H1 (cell line): ENCODE data around the gene SLC35F1.
"Not testable (repeated sequence)": the region's sequence is repeated elsewhere in the genome, so short reads cannot be mapped to it uniquely, and the experiment has no call there.

ENCODE experiments used
- CTCF ChIP-seq, 3 experiments: IDR thresholded peaks; 1 replicate in 2 of 3; 2 replicates in 1 of 3; pipeline versions ENCODE4 v1.5.1 to v1.6.1; 2011; ENCODE audit warnings: low read length in 3 of 3, mild to moderate bottlenecking in 3 of 3, inconsistent platforms in 2 of 3, low read depth in 1 of 3, moderate library complexity in 1 of 3; ENCODE audit not compliant: insufficient read depth in 1 of 3; ENCODE audit errors: control extremely low read depth in 1 of 3
- JUND ChIP-seq: IDR thresholded peaks from 2 replicates; pipeline ENCODE4 v1.6.1; 2011; ENCODE audit warnings: mild to moderate bottlenecking, improper control_type of control experiment, low read length
- NANOG ChIP-seq: IDR thresholded peaks from 2 replicates; pipeline ENCODE4 v1.6.1; 2011; ENCODE audit warnings: low read length, low read depth, mild to moderate bottlenecking, inconsistent platforms; ENCODE audit not compliant: insufficient read depth, poor library complexity, severe bottlenecking
- SP2 ChIP-seq: IDR thresholded peaks from 2 replicates; pipeline ENCODE4 v1.6.1; 2012; ENCODE audit warnings: mild to moderate bottlenecking, low read length, inconsistent platforms
- SUZ12 ChIP-seq: fragments of 200-600 bp; sonication (generic); IDR thresholded peaks from 2 replicates; pipeline ENCODE4 v1.6.1; 2012; ENCODE audit warnings: mild to moderate bottlenecking, inconsistent platforms, low read length, moderate library complexity, mixed read lengths
- YY1 ChIP-seq: IDR thresholded peaks from 2 replicates; pipeline ENCODE4 v1.6.1; 2011; ENCODE audit warnings: low read depth, mild to moderate bottlenecking, low read length

DNA sequence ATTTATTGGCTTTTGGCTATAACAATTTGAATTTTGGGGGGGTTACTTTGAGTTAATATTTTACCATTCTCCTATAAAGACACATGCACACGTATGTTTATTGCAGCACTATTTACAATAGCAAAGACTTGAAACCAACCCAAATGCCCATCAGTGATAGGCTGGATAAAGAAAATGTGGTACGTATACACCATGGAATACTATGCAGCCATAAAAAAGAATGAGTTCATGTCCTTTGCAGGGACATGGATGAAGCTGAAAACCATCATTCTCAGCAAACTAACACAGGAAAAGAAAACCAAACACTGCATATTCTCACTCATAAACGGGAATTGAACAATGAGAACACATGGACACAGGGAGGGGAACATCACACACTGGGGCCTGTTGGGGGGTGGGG, 130.4 kb downstream of the SLC35F1 start:
- TF ChIP-seq CTCF (IDR thresholded peaks at IDR 0.05; ENCODE audit: control extremely low read depth in 1 of 3, insufficient read depth in 1 of 3, low read depth in 1 of 3, low read length in 3 of 3); SUZ12; YY1; JUND; SP2; NANOG: not testable (repeated sequence)
